ENCODE measurements around the gene ARHGAP4.

- TF ChIP-seq CTCF (IDR thresholded peaks at IDR 0.05) (no peak), ZFX (IDR thresholded peaks at IDR 0.05; ENCODE audit: borderline replicate concordance) (no peak)
These were observed 43.5 kb downstream of the ARHGAP4 start for GRCh38 chrX:153882557-153882956.
